Measurements from ENCODE around the gene SETD6.

DNA sequence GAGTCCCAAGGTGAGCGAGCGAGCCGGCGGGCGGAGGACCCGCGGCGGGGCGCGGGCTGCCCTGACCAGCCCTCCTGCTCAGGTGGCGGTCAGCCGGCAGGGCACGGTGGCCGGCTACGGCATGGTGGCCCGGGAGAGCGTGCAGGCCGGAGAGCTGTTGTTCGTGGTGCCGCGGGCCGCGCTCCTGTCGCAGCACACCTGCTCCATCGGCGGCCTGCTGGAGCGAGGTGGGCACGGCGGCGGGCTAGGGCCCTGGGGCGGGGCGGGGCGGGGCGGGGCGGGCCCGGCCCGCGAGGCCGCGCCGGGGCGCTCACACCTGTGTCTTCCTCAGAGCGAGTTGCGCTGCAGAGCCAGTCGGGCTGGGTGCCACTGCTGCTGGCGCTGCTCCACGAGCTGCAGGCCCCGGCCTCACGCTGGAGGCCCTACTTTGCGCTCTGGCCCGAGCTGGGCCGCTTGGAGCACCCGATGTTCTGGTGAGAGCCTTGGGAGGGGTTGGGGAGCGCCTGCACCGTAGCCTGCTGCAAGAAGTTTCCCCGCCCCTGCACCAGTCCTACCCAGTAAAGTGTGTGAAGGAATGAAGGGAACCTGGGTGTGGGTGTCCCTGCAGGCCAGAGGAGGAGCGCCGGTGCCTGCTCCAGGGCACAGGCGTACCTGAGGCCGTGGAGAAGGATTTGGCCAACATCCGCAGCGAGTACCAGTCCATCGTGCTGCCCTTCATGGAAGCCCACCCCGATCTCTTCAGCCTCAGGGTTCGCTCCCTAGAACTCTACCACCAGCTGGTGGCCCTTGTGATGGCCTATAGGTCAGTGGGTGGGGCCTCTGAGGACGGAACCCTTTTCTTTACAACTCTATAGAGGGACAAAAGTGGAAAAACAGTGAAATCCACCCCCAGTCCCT is 802 bp downstream of the SETD6 start:
- TF ChIP-seq, protein P1, sequence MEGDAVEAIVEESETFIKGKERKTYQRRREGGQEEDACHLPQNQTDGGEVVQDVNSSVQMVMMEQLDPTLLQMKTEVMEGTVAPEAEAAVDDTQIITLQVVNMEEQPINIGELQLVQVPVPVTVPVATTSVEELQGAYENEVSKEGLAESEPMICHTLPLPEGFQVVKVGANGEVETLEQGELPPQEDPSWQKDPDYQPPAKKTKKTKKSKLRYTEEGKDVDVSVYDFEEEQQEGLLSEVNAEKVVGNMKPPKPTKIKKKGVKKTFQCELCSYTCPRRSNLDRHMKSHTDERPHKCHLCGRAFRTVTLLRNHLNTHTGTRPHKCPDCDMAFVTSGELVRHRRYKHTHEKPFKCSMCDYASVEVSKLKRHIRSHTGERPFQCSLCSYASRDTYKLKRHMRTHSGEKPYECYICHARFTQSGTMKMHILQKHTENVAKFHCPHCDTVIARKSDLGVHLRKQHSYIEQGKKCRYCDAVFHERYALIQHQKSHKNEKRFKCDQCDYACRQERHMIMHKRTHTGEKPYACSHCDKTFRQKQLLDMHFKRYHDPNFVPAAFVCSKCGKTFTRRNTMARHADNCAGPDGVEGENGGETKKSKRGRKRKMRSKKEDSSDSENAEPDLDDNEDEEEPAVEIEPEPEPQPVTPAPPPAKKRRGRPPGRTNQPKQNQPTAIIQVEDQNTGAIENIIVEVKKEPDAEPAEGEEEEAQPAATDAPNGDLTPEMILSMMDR (IDR thresholded peaks at IDR 0.05), result no peak
- no peak for TF ChIP-seq POLR2A (IDR thresholded peaks at IDR 0.05)

All from lower leg skin (tissue), 3 donors.